Stimulated activated CD8-positive, alpha-beta memory T cell treated with anti-CD3 and anti-CD28 coated beads, Interleukin-7, amount 100 ng/mL, for 48 hours (primary cell): ENCODE results near the gene BECN2.

Experiments
- DNase-seq, 2 donors: peaks; one replicate each; pipeline ENCODE4 v3.0.0-alpha.2; 2020; ENCODE audit warnings: low read depth in 1 of 2; ENCODE audit errors: extremely low read depth in 1 of 2

BECN2 gene

GRCh38 chr1:241957692-241958494, at the start of gene BECN2:
TSS of gene BECN2 (plus strand) at chr1:241957767. CDS start at chr1:241957767, 0 bp downstream.
- DNase-seq = no peak

- DNase-seq = no peak
Observed at GRCh38 chr1:241916196-241916595, 41.4 kb upstream of the BECN2 start.

- no peak for DNase-seq
Observed at GRCh38 chr1:241917487-241917886, 40.1 kb upstream of the BECN2 start.

- DNase-seq = no peak
Observed at GRCh38 chr1:241918879-241919278, 38.7 kb upstream of the BECN2 start.

- no peak for DNase-seq
Observed at GRCh38 chr1:241924080-241924808, 33.3 kb upstream of the BECN2 start.

- DNase-seq = no peak
Observed at GRCh38 chr1:241926141-241926540, 31.4 kb upstream of the BECN2 start.

- no peak for DNase-seq
Observed at GRCh38 chr1:241927321-241927720, 30.2 kb upstream of the BECN2 start.

GRCh38 chr1:241932845-241933244, 24.7 kb upstream of the BECN2 start:
- DNase-seq = no peak

- DNase-seq = no peak
Observed at GRCh38 chr1:241934201-241934848, 23.2 kb upstream of the BECN2 start.

GRCh38 chr1:241934866-241935265, 22.7 kb upstream of the BECN2 start:
- DNase-seq = no peak

- DNase-seq = no peak
Observed at GRCh38 chr1:241939798-241940197, 17.8 kb upstream of the BECN2 start.

GRCh38 chr1:241942738-241943137, 14.8 kb upstream of the BECN2 start:
- no peak for DNase-seq

GRCh38 chr1:241944300-241944699, 13.3 kb upstream of the BECN2 start:
- no peak for DNase-seq

GRCh38 chr1:241947354-241947753, 10.2 kb upstream of the BECN2 start:
- DNase-seq = no peak

- DNase-seq = no peak
Observed at GRCh38 chr1:241950390-241950789, 7.2 kb upstream of the BECN2 start.

- DNase-seq = no peak
Observed at GRCh38 chr1:241962153-241962552, 4.6 kb downstream of the BECN2 start.

GRCh38 chr1:241963722-241964121, 6.2 kb downstream of the BECN2 start:
- no peak for DNase-seq

GRCh38 chr1:241964550-241965282, 7.1 kb downstream of the BECN2 start:
- no peak for DNase-seq

- DNase-seq = no peak
Observed at GRCh38 chr1:241968611-241969010, 11.0 kb downstream of the BECN2 start.

GRCh38 chr1:241972703-241973369, 15.3 kb downstream of the BECN2 start:
- no peak for DNase-seq
